Neural progenitor cell (in vitro differentiated cells): Measurements from ENCODE around the gene VPS50. TPM values are rescaled to one million over a fixed set of nuclear protein-coding genes. Genes with fewer than 3 reads are reported as not detected.

Experiments
- DNase-seq: peaks from one replicate; pipeline ENCODE4 v3.0.0-alpha.2; 2016; ENCODE audit warnings: low spot score
- H2AFZ ChIP-seq: fragments of 200-600 bp; sonication (generic); replicated peaks from 2 replicates; pipeline ENCODE4 v1.6.1; 2016; ENCODE audit warnings: antibody characterized with exemption
- H3F3A ChIP-seq: fragments of 200-600 bp; sonication (generic); 2 replicates; pipeline ENCODE4 v1.6.1; 2016; ENCODE audit warnings: antibody characterized with exemption, low read depth
- H3K27ac ChIP-seq: fragments of 200-600 bp; sonication (generic); 2 replicates; pipeline ENCODE4 v1.5.1; 2016; ENCODE audit warnings: mild to moderate bottlenecking
- H3K27me3 ChIP-seq: fragments of 200-600 bp; sonication (generic); 2 replicates; pipeline ENCODE4 v1.6.1; 2016; ENCODE audit warnings: mild to moderate bottlenecking, moderate library complexity
- H3K36me3 ChIP-seq: fragments of 200-600 bp; sonication (generic); 2 replicates; pipeline ENCODE4 v1.5.1; 2016
- H3K4me1 ChIP-seq: fragments of 200-600 bp; sonication (generic); 2 replicates; pipeline ENCODE4 v1.6.1; 2016; ENCODE audit warnings: mixed run types
- H3K4me2 ChIP-seq: fragments of 200-600 bp; sonication (generic); 2 replicates; pipeline ENCODE4 v1.6.1; 2016
- H3K4me3 ChIP-seq: fragments of 200-600 bp; sonication (generic); 2 replicates; pipeline ENCODE4 v1.5.1; 2016
- H3K79me2 ChIP-seq: fragments of 200-600 bp; sonication (generic); 2 replicates; pipeline ENCODE4 v1.6.1; 2016; ENCODE audit warnings: low read depth
- H3K9ac ChIP-seq: fragments of 200-600 bp; sonication (generic); 2 replicates; pipeline ENCODE4 v1.6.1; 2016
- H3K9me3 ChIP-seq: fragments of 200-600 bp; sonication (generic); 2 replicates; pipeline ENCODE4 v1.5.1; 2016; ENCODE audit warnings: low read depth
- H4K20me1 ChIP-seq: fragments of 200-600 bp; sonication (generic); 2 replicates; pipeline ENCODE4 v1.6.1; 2016; ENCODE audit warnings: low read depth
- H3K27ac Mint-ChIP-seq: 3 replicates; pipeline ENCODE4 v1.8.0; 2021; ENCODE audit warnings: mixed read lengths
- H3K27me3 Mint-ChIP-seq: 2 replicates; pipeline ENCODE4 v1.8.0; 2022; ENCODE audit warnings: low read depth, mild to moderate bottlenecking, inconsistent platforms, moderate library complexity, mixed read lengths; ENCODE audit not compliant: insufficient read depth
- H3K36me3 Mint-ChIP-seq: 3 replicates; pipeline ENCODE4 v1.8.0; 2021; ENCODE audit warnings: mixed read lengths
- H3K4me1 Mint-ChIP-seq: 3 replicates; pipeline ENCODE4 v1.8.0; 2021; ENCODE audit warnings: mixed read lengths
- H3K4me3 Mint-ChIP-seq: 3 replicates; pipeline ENCODE4 v1.8.0; 2021; ENCODE audit warnings: mild to moderate bottlenecking, moderate library complexity, mixed read lengths
- H3K9me3 Mint-ChIP-seq: 3 replicates; pipeline ENCODE4 v1.8.0; 2020; ENCODE audit warnings: mixed read lengths
- EZH2 ChIP-seq: fragments of 200-600 bp; sonication (generic); IDR thresholded peaks from 2 replicates; pipeline ENCODE4 v1.6.1; 2017; ENCODE audit warnings: antibody characterized with exemption, mild to moderate bottlenecking, moderate library complexity
- EZH2phosphoT487 ChIP-seq: fragments of 200-600 bp; sonication (generic); IDR thresholded peaks from 2 replicates; pipeline ENCODE4 v1.6.1; 2017; ENCODE audit warnings: antibody characterized with exemption
- total RNA-seq: library from RNA; depleted of rRNA; stranded (reverse); fragments of >200 nt; gene quantifications from 2 replicates; pipeline ENCODE4 v1.2.3, GENCODE V29; 2015; ENCODE audit warnings: low replicate concordance
- TF ChIP-seq, protein P1 (sequence below): fragments of 200-600 bp; sonication (generic); IDR thresholded peaks from 2 replicates; pipeline ENCODE4 v1.5.1; 2017; ENCODE audit warnings: antibody characterized with exemption, mild to moderate bottlenecking

VPS50 gene
- total RNA-seq, 1 donor from 2014 or later: 26.5 TPM

DNA sequence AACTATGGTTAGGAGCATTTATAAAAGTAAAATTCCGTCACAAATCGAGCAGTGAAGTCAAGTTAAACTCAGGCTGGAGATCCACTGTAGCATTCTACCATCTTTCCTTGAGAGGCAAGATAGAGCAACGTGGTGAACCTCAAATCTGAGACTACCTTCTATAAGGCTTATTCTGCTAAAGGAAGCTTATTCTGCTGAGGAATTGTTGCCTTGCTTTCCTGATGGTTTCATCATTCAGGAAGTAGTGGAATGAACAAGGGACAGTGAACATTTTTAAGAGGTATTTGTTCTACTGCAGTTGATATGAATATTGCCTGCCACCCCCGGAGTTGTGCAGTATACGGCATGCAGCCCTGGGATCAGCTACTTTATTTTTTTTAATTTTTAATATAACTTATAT is 170.8 kb downstream of the VPS50 start:
- Histone ChIP-seq H3K4me3 (no peak overlapping the region), H3K4me2 (no peak overlapping the region), H3K27me3 (no peaks in the 10 kb centered on the region), H3K4me1 (no peaks in the 10 kb centered on the region), H4K20me1 (no peaks in the 10 kb centered on the region), H3F3A (no peaks in the 10 kb centered on the region), H3K9ac (no peak overlapping the region), H3K36me3 (no peaks in the 10 kb centered on the region), H3K79me2 (no peaks in the 10 kb centered on the region), H3K27ac (no peak overlapping the region), H3K9me3 (no peaks in the 10 kb centered on the region), H2AFZ (no peak overlapping the region)
- no peak overlapping the region for H3K27ac Mint-ChIP-seq
- no peaks in the 10 kb centered on the region for H3K36me3 Mint-ChIP-seq
- TF ChIP-seq EZH2phosphoT487: no peak
- H3K9me3 Mint-ChIP-seq: peaks cover 11% of the 10 kb centered on the region
- H3K4me3 Mint-ChIP-seq: no peak overlapping the region
- no peak for DNase-seq
- H3K4me1 Mint-ChIP-seq: no peaks in the 10 kb centered on the region
- no peaks in the 10 kb centered on the region for H3K27me3 Mint-ChIP-seq

DNA sequence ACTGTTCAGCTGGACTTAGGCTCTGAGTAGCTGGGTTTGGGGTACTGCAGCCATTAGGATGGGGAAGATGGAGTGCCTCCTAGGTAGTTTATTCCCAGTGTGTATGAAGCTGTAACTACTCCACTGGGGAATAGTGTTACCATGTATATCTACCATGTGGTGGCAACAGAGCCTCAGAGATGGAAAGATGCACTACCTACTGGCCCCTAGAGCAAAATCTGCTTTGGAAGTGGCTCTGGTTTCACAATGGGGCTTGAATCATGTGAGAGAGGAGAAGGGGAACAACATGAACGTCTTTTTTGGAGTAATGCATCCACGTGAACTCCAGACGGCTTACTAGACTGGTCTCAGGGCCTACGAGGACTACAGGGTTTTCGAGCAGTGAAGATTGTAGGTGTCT is 175.1 kb downstream of the VPS50 start:
- Mint-ChIP-seq H3K27ac (no peak overlapping the region), H3K27me3 (no peaks in the 10 kb centered on the region), H3K4me3 (no peak overlapping the region), H3K9me3 (peaks cover 11% of the 10 kb centered on the region), H3K36me3 (no peaks in the 10 kb centered on the region), H3K4me1 (no peaks in the 10 kb centered on the region)
- peak; percentile 3 for DNase-seq
- no peak overlapping the region for H3K9ac ChIP-seq
- H3K4me1 ChIP-seq: no peaks in the 10 kb centered on the region
- H4K20me1 ChIP-seq: no peaks in the 10 kb centered on the region
- H3K4me2 ChIP-seq: no peak overlapping the region
- no peaks in the 10 kb centered on the region for H3K9me3 ChIP-seq
- H3F3A ChIP-seq: no peaks in the 10 kb centered on the region
- TF ChIP-seq EZH2: no peak
- TF ChIP-seq, protein P1, sequence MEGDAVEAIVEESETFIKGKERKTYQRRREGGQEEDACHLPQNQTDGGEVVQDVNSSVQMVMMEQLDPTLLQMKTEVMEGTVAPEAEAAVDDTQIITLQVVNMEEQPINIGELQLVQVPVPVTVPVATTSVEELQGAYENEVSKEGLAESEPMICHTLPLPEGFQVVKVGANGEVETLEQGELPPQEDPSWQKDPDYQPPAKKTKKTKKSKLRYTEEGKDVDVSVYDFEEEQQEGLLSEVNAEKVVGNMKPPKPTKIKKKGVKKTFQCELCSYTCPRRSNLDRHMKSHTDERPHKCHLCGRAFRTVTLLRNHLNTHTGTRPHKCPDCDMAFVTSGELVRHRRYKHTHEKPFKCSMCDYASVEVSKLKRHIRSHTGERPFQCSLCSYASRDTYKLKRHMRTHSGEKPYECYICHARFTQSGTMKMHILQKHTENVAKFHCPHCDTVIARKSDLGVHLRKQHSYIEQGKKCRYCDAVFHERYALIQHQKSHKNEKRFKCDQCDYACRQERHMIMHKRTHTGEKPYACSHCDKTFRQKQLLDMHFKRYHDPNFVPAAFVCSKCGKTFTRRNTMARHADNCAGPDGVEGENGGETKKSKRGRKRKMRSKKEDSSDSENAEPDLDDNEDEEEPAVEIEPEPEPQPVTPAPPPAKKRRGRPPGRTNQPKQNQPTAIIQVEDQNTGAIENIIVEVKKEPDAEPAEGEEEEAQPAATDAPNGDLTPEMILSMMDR: no peak
- no peak for TF ChIP-seq EZH2phosphoT487
- no peak overlapping the region for H2AFZ ChIP-seq
- H3K4me3 ChIP-seq: no peak overlapping the region
- no peaks in the 10 kb centered on the region for H3K27me3 ChIP-seq
- no peak overlapping the region for H3K27ac ChIP-seq
- H3K79me2 ChIP-seq: no peaks in the 10 kb centered on the region
- H3K36me3 ChIP-seq: no peaks in the 10 kb centered on the region

DNA sequence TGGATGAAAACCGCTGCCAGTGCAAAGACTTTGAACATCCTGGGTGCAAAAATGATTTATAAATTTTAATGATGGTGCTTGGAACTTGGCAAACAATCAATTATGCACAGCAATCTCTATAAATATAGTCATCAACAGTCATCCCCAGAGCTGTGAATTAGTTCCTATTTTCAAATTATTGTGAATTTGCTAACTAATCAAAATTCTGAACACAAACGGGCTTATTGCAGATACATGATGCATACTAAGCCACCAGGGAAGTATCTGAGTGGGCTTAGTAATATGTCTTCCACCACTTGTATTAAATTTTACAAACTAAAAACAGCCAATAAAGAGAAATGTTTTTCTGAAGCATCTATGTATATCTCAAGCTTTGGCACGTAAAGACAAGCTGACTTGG is 177.2 kb downstream of the VPS50 start:
- H3K27ac Mint-ChIP-seq: no peak overlapping the region
- no peaks in the 10 kb centered on the region for H3K36me3 ChIP-seq
- H3F3A ChIP-seq: no peaks in the 10 kb centered on the region
- H3K79me2 ChIP-seq: no peaks in the 10 kb centered on the region
- no peaks in the 10 kb centered on the region for H3K36me3 Mint-ChIP-seq
- H3K27me3 ChIP-seq: no peaks in the 10 kb centered on the region
- DNase-seq: no peak
- no peak overlapping the region for H3K4me3 ChIP-seq
- no peaks in the 10 kb centered on the region for H3K27me3 Mint-ChIP-seq
- no peaks in the 10 kb centered on the region for H4K20me1 ChIP-seq
- TF ChIP-seq, protein P1: no peak
- TF ChIP-seq EZH2: no peak
- no peak for TF ChIP-seq EZH2phosphoT487
- no peaks in the 10 kb centered on the region for H3K4me1 Mint-ChIP-seq
- peaks cover 8% of the 10 kb centered on the region for H3K9me3 Mint-ChIP-seq
- H2AFZ ChIP-seq: no peak overlapping the region
- H3K9ac ChIP-seq: no peak overlapping the region
- H3K4me2 ChIP-seq: no peak overlapping the region
- H3K4me1 ChIP-seq: no peaks in the 10 kb centered on the region
- H3K4me3 Mint-ChIP-seq: no peak overlapping the region
- H3K27ac ChIP-seq: no peak overlapping the region
- H3K9me3 ChIP-seq: no peaks in the 10 kb centered on the region

Other genes starting within 250 kb of the VPS50 start
- gene SAMD9, start 114.4 kb upstream of the VPS50 start, total RNA-seq: not detected in 2 replicates
- not detected in 2 replicates for gene SAMD9L, start 84.0 kb upstream of the VPS50 start, total RNA-seq
- gene HEPACAM2, start 5.9 kb upstream of the VPS50 start, total RNA-seq: 0.09 TPM in 1 of 2 replicates, not detected in the other